ENCODE results near the gene CELF4. TPM values are rescaled to one million over a fixed set of nuclear protein-coding genes. Genes with fewer than 3 reads are reported as not detected.

Gene CELF4
- total RNA-seq, 1 experiment from 2014 or later, result 0.11 TPM

DNA sequence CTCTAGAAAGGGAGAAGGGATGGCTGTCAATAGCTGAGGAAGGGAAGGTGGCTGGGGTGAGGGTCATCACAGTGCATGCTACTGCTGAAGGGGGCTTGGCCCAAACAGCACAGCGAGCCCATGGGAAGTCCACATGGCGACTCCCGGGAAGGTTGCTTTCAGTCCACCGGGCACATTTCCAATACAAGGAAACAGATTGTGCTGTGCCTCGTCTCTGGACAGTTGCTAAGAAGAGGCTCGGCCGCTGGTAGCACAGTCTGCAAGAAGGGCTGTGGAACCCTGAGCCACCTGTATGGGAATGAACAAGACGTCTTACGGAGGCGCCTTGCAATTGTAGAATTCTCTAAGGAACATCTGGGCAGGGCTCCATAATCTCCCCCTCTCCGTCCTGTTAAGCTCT, 123.1 kb downstream of the CELF4 start:
- Mint-ChIP-seq H3K36me3 (ENCODE audit: insufficient read depth, unreplicated experiment) (no peaks in the 10 kb centered on the region), H3K27ac (ENCODE audit: unreplicated experiment) (no peak overlapping the region), H3K27me3 (ENCODE audit: insufficient read depth, unreplicated experiment) (peaks cover 8% of the 10 kb centered on the region), H3K9me3 (ENCODE audit: unreplicated experiment) (no peaks in the 10 kb centered on the region), H3K4me3 (ENCODE audit: unreplicated experiment) (no peak overlapping the region), H3K4me1 (ENCODE audit: low read depth, unreplicated experiment) (no peaks in the 10 kb centered on the region)
- intact Hi-C loops (cut with micrococcal nuclease; ENCODE audit: unreplicated experiment), result loop anchor here (5.0 kb wide), 1 partner anchor 35 kb away; no protein-coding TSS in a partner anchor
- Histone ChIP-seq H3K4me3 (ENCODE audit: low read depth, low read length) (no peak overlapping the region), H3K36me3 (ENCODE audit: control insufficient read depth, insufficient read depth, low read length) (no peaks in the 10 kb centered on the region), H3K9me3 (no peaks in the 10 kb centered on the region), H3K27me3 (replicated peaks; ENCODE audit: control insufficient read depth, insufficient read depth, low read length) (no peaks in the 10 kb centered on the region), H3K4me1 (no peaks in the 10 kb centered on the region)
- POLR2A ChIA-PET, result no interaction called here
- no peak for DNase-seq
- CTCF ChIA-PET, result no interaction called here
- no TSS peak for BruUV-seq (replicated peaks)
- TF ChIP-seq, protein P1, sequence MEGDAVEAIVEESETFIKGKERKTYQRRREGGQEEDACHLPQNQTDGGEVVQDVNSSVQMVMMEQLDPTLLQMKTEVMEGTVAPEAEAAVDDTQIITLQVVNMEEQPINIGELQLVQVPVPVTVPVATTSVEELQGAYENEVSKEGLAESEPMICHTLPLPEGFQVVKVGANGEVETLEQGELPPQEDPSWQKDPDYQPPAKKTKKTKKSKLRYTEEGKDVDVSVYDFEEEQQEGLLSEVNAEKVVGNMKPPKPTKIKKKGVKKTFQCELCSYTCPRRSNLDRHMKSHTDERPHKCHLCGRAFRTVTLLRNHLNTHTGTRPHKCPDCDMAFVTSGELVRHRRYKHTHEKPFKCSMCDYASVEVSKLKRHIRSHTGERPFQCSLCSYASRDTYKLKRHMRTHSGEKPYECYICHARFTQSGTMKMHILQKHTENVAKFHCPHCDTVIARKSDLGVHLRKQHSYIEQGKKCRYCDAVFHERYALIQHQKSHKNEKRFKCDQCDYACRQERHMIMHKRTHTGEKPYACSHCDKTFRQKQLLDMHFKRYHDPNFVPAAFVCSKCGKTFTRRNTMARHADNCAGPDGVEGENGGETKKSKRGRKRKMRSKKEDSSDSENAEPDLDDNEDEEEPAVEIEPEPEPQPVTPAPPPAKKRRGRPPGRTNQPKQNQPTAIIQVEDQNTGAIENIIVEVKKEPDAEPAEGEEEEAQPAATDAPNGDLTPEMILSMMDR (IDR thresholded peaks at IDR 0.05; ENCODE audit: insufficient read depth in 1 of 2, low read depth in 1 of 2, low read length in 1 of 2, severe bottlenecking in 1 of 2, unreplicated experiment in 1 of 2), result no peak

DNA sequence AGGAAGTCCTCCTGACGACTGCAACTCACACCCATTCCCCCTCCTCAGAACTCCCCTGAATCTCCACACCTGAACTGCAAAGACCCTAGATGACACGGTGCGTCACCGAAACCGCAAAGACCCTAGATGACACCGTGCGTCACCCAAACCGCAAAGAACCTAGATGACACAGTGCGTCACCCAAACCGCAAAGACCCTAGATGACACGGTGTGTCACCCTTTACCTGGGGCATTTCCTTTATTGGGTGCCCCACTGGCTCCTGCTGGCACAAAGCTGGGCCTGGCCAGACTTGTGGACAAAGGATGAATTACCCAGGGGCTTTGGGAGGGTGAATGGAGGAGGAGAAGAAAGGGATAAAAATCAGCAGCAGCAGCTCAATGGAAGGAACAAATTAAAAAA, 123.8 kb downstream of the CELF4 start:
- TF ChIP-seq, protein P1 (IDR thresholded peaks at IDR 0.05; ENCODE audit: insufficient read depth in 1 of 2, low read depth in 1 of 2, low read length in 1 of 2, severe bottlenecking in 1 of 2, unreplicated experiment in 1 of 2), result no peak
- no peaks in the 10 kb centered on the region for H3K4me1 Mint-ChIP-seq (ENCODE audit: low read depth, unreplicated experiment)
- no TSS peak for BruUV-seq (replicated peaks)
- Histone ChIP-seq H3K9me3 (no peaks in the 10 kb centered on the region), H3K4me3 (ENCODE audit: low read depth, low read length) (no peak overlapping the region), H3K4me1 (no peaks in the 10 kb centered on the region), H3K36me3 (ENCODE audit: control insufficient read depth, insufficient read depth, low read length) (no peaks in the 10 kb centered on the region), H3K27me3 (replicated peaks; ENCODE audit: control insufficient read depth, insufficient read depth, low read length) (no peaks in the 10 kb centered on the region)
- POLR2A ChIA-PET, result no interaction called here
- intact Hi-C loops (cut with micrococcal nuclease; ENCODE audit: unreplicated experiment), result loop anchor here (5.0 kb wide), 1 partner anchor 35 kb away; no protein-coding TSS in a partner anchor
- no peak overlapping the region for H3K27ac Mint-ChIP-seq (ENCODE audit: unreplicated experiment)
- no peak overlapping the region for H3K4me3 Mint-ChIP-seq (ENCODE audit: unreplicated experiment)
- no peak for DNase-seq
- H3K9me3 Mint-ChIP-seq (ENCODE audit: unreplicated experiment), result no peaks in the 10 kb centered on the region
- H3K36me3 Mint-ChIP-seq (ENCODE audit: insufficient read depth, unreplicated experiment), result no peaks in the 10 kb centered on the region
- CTCF ChIA-PET, result no interaction called here
- peaks cover 8% of the 10 kb centered on the region for H3K27me3 Mint-ChIP-seq (ENCODE audit: insufficient read depth, unreplicated experiment)

DNA sequence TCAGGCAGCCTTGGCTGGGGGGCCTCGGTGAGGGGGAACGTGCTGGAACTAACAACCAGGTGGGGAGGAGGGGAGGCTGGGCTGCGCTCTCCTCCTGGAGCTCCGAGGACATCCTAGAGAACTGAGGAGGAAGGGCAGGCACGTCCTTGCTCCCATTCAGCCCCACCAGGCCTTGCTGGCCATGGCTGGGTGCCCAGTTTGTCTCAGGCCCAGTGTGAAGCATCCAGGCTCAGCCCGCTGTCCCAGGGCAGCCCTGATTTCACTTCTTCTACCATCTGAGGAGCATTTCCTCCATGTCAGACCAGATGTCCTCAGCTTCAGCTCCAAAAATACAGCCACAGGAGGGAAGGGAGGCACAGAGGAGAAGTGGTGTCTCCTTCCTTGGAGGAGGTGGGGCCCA, 125.4 kb downstream of the CELF4 start:
- TF ChIP-seq, protein P1 (IDR thresholded peaks at IDR 0.05; ENCODE audit: insufficient read depth in 1 of 2, low read depth in 1 of 2, low read length in 1 of 2, severe bottlenecking in 1 of 2, unreplicated experiment in 1 of 2), result no peak
- POLR2A ChIA-PET, result no interaction called here
- Mint-ChIP-seq H3K27ac (ENCODE audit: unreplicated experiment) (no peak overlapping the region), H3K27me3 (ENCODE audit: insufficient read depth, unreplicated experiment) (peaks cover 12% of the 10 kb centered on the region), H3K4me1 (ENCODE audit: low read depth, unreplicated experiment) (no peaks in the 10 kb centered on the region), H3K36me3 (ENCODE audit: insufficient read depth, unreplicated experiment) (no peaks in the 10 kb centered on the region), H3K9me3 (ENCODE audit: unreplicated experiment) (no peaks in the 10 kb centered on the region), H3K4me3 (ENCODE audit: unreplicated experiment) (no peak overlapping the region)
- intact Hi-C loops (cut with micrococcal nuclease; ENCODE audit: unreplicated experiment), result loop anchor here (5.0 kb wide), 1 partner anchor 37 kb away; no protein-coding TSS in a partner anchor
- no peaks in the 10 kb centered on the region for H3K36me3 ChIP-seq (ENCODE audit: control insufficient read depth, insufficient read depth, low read length)
- H3K27me3 ChIP-seq (replicated peaks; ENCODE audit: control insufficient read depth, insufficient read depth, low read length), result no peaks in the 10 kb centered on the region; the same call in 1 of the 2 replicates
- no peak for DNase-seq
- BruUV-seq (replicated peaks), result no TSS peak
- H3K9me3 ChIP-seq, result no peaks in the 10 kb centered on the region
- CTCF ChIA-PET, result no interaction called here
- no peak overlapping the region for H3K4me3 ChIP-seq (ENCODE audit: low read depth, low read length)
- no peaks in the 10 kb centered on the region for H3K4me1 ChIP-seq
